ENCODE results near the gene ZNF513.

GRCh38 chr2:27375513-27376099 lies 4.9 kb downstream of the ZNF513 start:
- TF ChIP-seq EP300 (IDR thresholded peaks at IDR 0.05) (no peak), CTCF (IDR thresholded peaks at IDR 0.05) (no peak), POLR2A (IDR thresholded peaks at IDR 0.05) (no peak)

All from suprapubic skin (tissue), 3 donors.